PC-3 (cell line): Measurements from ENCODE around the gene THAP2.

Source experiments
- CTCF ChIP-seq: fragments of 300-600 bp; sonication (generic); conservative IDR thresholded peaks from 2 replicates; pipeline ENCODE4 v1.5.1; 2017; ENCODE audit warnings: antibody characterized with exemption, low read depth, mild to moderate bottlenecking, low read length
- EZH2phosphoT487 ChIP-seq: fragments of 300-600 bp; sonication (generic); IDR thresholded peaks from 2 replicates; pipeline ENCODE4 v1.6.1; 2018; ENCODE audit warnings: mild to moderate bottlenecking, antibody characterized with exemption, low read length, borderline replicate concordance

- TF ChIP-seq CTCF (no peak), EZH2phosphoT487 (no peak)
These were observed 8.2 kb upstream of the THAP2 start for GRCh38 chr12:71655907-71656306.
